Heart left ventricle (tissue), 16 donors: Measurements from ENCODE around the gene SLC34A3. TPM values are rescaled to one million over a fixed set of nuclear protein-coding genes. Genes with fewer than 3 reads are reported as not detected.

Experiments
- ATAC-seq, 4 donors: fragments of 200-7000 bp; cut with Tn5 transposase; one replicate each; pipeline ENCODE4 v1.9.1; 2020 to 2022; ENCODE audit warnings: moderate library complexity in 4 of 4, mild to moderate bottlenecking in 3 of 4, moderate number of reproducible peaks in 1 of 4
- DNase-seq, 5 donors: peaks; one replicate each; pipeline ENCODE4 v3.0.0-alpha.2; 2020
- H3K27ac ChIP-seq, 12 donors: fragments of 200-600 bp; sonication (generic) in 4 of 12; one replicate each; pipeline versions ENCODE4 v1.5.0 to v1.8.0; 2016 to 2022; ENCODE audit warnings: mild to moderate bottlenecking in 2 of 12
- H3K27me3 ChIP-seq, 9 donors: fragments of 200-600 bp; sonication (generic) in 2 of 9; one replicate each; pipeline versions ENCODE4 v1.5.1 to v1.8.0; 2016 to 2022; ENCODE audit warnings: mild to moderate bottlenecking in 3 of 9
- H3K36me3 ChIP-seq, 9 donors: fragments of 200-600 bp; sonication (generic) in 2 of 9; one replicate each; pipeline versions ENCODE4 v1.5.0 to v1.8.0; 2018 to 2022; ENCODE audit warnings: mild to moderate bottlenecking in 2 of 9
- H3K4me1 ChIP-seq, 12 donors: fragments of 200-600 bp; sonication (generic) in 4 of 12; one replicate each; pipeline versions ENCODE4 v1.5.0 to v1.8.0; 2016 to 2022; ENCODE audit warnings: mild to moderate bottlenecking in 3 of 12
- H3K4me3 ChIP-seq, 12 donors: fragments of 200-600 bp; sonication (generic) in 4 of 12; one replicate each; pipeline versions ENCODE4 v1.5.0 to v1.8.0; 2017 to 2022; ENCODE audit warnings: mild to moderate bottlenecking in 9 of 12, moderate library complexity in 4 of 12
- H3K9me3 ChIP-seq, 12 donors: fragments of 200-600 bp; sonication (generic) in 4 of 12; one replicate each; pipeline versions ENCODE4 v1.5.0 to v1.8.0; 2016 to 2022; ENCODE audit warnings: mild to moderate bottlenecking in 1 of 12
- POLR2A ChIP-seq, 2 donors: fragments of 450-650 bp; IDR thresholded peaks; one replicate each; pipeline ENCODE4 v1.6.1; 2017; ENCODE audit warnings: antibody characterized with exemption in 2 of 2, mild to moderate bottlenecking in 2 of 2, moderate library complexity in 2 of 2
- WGBS, 4 donors: extraction: QIAGEN DNeasy Blood & Tissue Kit in 2 of 4; methylation state at CpG; one replicate each; pipeline versions ENCODE4 v1.1.5 to v1.1.7; 2013 to 2018; 5-methylcytosine and 5-hydroxymethylcytosine counted together
- intact Hi-C, 10 donors: fragments of 100-400 bp; cut with DNase I; formaldehyde crosslinking; loops; one replicate each; pipeline versions ENCODE4 v1.11.1 to v1.14.2; 2022
- polyA plus RNA-seq, 2 donors: library from polyadenylated mRNA; stranded (reverse); fragments of 200-250 nt; gene quantifications; one replicate each; pipeline ENCODE4 v1.2.3, GENCODE V29; 2013
- total RNA-seq, 9 donors: library from RNA; depleted of rRNA in 2 of 9; stranded (reverse); fragments of >200 nt in 2 of 9; fragmentation: NEBNext Ultra II Directional in 3 of 9; extraction: Animal tissue kit (Norgen Biotek cat#: 25700) in 3 of 9; gene quantifications; one replicate each; pipeline versions ENCODE4 v1.1.0 to v1.2.4, GENCODE V29; 2016 to 2023
- TF ChIP-seq, protein P1 (sequence below), 12 donors: fragments of 200-600 bp; sonication (generic) in 4 of 12; IDR thresholded peaks; one replicate each; pipeline versions ENCODE4 v1.5.0 to v1.8.0; 2018 to 2022; ENCODE audit warnings: antibody characterized with exemption in 12 of 12, mild to moderate bottlenecking in 5 of 12
- donor health status: ischemic (EF 13 %, LVEDD 7.1; RV severe dilation, severe dysfunction).
- donor health status: healthy with polysubstance abuse.
- donor health status: DM: no; HTN: yes; CAD: no.
- donor health status: DM: no; HTN: no; CAD: no.
- donor health status: ischemic (EF 25% LVEDD 6.9; RV normal size, moderate dysfunction).
- donor health status: ischemic (EF 25% LVEDD 5.7; RV mildly dilated, moderate dysfunction).
- donor health status: healthy.
- donor health status: DM: yes; HTN: yes; CAD: no.
- donor health status: ischemic (EF 35%, LVEDD 5.7; RV mildly dilated, moderate dysfunction).
- donor health status: nonischemic (EF 11% LVEDD 7.7; RV severe dilation, severe dysfunction).
- donor health status: DM: yes; HTN: yes; CAD: no.
- donor health status: PGD.
- donor health status: ischemic (EF 29% LVEDD 5.4; RV normal size, mild dysfunction).
- donor health status: nonischemic (EF 23%, LVEDD 6.1; RV moderate dilation, normal function).

SLC34A3 gene
- total and polyA plus RNA-seq, 11 donors = not detected

DNA sequence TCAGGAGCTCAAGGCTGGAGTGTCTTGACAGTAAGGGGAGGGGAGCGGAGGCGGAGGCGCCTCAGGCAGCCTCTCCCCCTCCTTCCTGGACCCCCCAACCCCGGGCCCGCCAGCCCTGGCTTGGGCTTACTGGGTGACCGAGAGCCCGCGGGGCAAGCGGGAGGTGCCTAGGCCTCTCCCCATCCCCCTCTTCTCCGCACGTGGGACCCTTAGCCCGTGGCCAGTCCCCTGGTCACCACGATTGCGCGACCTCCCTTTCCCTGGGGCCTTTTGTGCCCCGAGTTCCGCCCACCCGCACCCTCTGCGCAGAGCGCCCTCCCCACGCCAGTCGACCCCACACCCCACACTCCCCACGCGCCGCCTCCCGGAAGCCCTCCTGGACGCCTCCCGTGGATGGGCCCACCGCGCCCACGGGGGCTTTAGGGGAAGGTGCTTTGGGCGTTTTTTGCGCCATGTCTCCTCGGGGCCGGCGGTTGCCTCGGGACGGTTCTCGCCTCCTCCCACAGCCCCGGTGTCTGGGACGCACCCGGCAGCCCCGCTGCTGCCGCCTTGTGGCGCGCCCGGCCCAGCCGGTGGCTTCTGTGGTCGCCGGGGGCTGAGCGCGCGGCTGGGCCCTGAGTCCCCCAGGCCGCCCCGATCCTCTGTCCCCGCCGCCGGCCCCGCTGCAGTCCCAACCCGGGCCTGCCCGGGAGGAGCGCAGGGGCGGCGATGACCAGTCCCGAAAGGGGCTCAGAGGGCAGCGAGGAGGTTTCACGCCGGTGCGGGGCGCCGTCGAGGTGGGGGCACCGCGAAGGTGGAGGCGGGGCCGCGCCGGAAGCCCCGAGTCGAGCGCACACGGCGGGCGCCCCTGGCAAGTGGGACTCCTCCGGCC, 50.0 kb downstream of the SLC34A3 start:
- ATAC-seq = no peak
- intact Hi-C loops = loop anchor here in 3 of 10 donors (5.0 to 10.0 kb wide), 2 partner anchors 127 to 244 kb away; no protein-coding TSS in a partner anchor

DNA sequence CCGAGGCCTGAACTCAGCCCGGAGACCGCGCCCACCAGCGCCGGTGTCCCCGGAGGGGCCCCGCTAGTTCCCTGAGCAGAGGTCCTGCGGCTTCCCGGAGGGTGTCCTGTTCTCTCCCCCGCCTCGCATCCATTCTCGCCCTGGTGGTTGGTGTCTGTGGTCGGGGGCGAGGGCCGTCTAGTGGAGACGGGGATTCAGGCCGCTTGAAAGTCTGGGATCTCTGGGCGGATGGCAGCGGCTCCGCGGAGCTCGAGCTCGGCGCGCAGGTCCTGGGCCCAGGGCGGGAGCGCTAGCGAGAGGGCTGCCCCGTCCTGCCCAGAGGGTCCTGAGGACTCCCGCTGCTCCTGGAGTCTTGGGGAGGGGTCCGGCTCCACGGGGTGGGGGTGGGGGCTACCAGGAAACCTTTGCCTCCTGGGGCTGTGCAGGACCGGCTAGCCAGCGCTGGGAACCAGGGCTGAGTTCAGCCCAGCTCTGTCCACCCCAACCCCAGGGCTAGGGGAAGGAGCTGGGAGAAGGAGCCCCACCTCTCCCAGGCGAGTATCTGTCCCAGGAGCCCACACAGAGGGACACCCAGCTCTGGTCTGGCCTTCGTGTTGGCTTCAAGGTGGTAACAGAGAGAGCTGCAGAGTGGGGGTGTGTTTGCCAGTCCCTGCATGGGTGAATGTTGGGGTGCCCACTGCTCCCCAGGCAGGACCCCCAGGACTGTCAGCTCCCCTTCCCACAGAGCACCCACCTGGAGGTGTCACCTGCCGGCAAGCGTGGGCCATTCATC, 50.8 kb downstream of the SLC34A3 start:
- ATAC-seq (no peak), DNase-seq (peak in 2 of 5 donors; percentile 6 to 26)
- intact Hi-C loops = loop anchor here in 3 of 10 donors (5.0 to 10.0 kb wide), 2 partner anchors 126 to 243 kb away; no protein-coding TSS in a partner anchor
- Histone ChIP-seq H3K4me3 (peak overlapping the region in 4 of 12 donors; percentile 4 to 26 (median 14)), H3K9me3 (peaks cover 0 to 8% (median 0%) of the 10 kb centered on the region in 12 donors), H3K27me3 (no peaks in the 10 kb centered on the region), H3K4me1 (peaks cover 2 to 58% (median 25%) of the 10 kb centered on the region in 12 donors), H3K36me3 (peaks cover 0 to 20% (median 17%) of the 10 kb centered on the region in 9 donors), H3K27ac (peak overlapping the region in 1 of 12 donors; percentile 24)
- no peak for TF ChIP-seq POLR2A (IDR thresholded peaks at IDR 0.05)
- 72 to 87% (median 73%) methylated on average over 7 to 39 of the region's 39 CpGs for WGBS, 4 donors

More for the DNA sequence above, 50.0 kb downstream of the SLC34A3 start:
- DNase-seq = peak; percentile 23 to 72 (median 44)
- H3K27me3 ChIP-seq = no peaks in the 10 kb centered on the region
- WGBS, 4 donors = 44 to 70% (median 52%) methylated on average over 70 to 85 of the region's 85 CpGs
- H3K4me3 ChIP-seq = peak overlapping the region in 5 of 12 donors; percentile 4 to 26 (median 24)
- H3K27ac ChIP-seq = peak overlapping the region in 1 of 12 donors; percentile 24
- TF ChIP-seq, protein P1, sequence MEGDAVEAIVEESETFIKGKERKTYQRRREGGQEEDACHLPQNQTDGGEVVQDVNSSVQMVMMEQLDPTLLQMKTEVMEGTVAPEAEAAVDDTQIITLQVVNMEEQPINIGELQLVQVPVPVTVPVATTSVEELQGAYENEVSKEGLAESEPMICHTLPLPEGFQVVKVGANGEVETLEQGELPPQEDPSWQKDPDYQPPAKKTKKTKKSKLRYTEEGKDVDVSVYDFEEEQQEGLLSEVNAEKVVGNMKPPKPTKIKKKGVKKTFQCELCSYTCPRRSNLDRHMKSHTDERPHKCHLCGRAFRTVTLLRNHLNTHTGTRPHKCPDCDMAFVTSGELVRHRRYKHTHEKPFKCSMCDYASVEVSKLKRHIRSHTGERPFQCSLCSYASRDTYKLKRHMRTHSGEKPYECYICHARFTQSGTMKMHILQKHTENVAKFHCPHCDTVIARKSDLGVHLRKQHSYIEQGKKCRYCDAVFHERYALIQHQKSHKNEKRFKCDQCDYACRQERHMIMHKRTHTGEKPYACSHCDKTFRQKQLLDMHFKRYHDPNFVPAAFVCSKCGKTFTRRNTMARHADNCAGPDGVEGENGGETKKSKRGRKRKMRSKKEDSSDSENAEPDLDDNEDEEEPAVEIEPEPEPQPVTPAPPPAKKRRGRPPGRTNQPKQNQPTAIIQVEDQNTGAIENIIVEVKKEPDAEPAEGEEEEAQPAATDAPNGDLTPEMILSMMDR (IDR thresholded peaks at IDR 0.05) = peak in 11 of 12 donors; percentile 21 to 64 (median 41)
- no peak for TF ChIP-seq POLR2A (IDR thresholded peaks at IDR 0.05)
- H3K4me1 ChIP-seq = peaks cover 6 to 66% (median 32%) of the 10 kb centered on the region in 12 donors
- peaks cover 0 to 20% (median 17%) of the 10 kb centered on the region in 9 donors for H3K36me3 ChIP-seq
- H3K9me3 ChIP-seq = peaks cover 0 to 8% (median 0%) of the 10 kb centered on the region in 12 donors

Other genes with a start within 250 kb of the SLC34A3 start
Only the 30 nearest of the 31 such genes appear.
- gene PAXX, start 238.5 kb upstream of the SLC34A3 start, total RNA-seq = 10 to 100 TPM; 15.0 to 35.3 (median 19.4) TPM
- 10 to 100 TPM; 31.2 to 57.3 TPM for gene PAXX, start 238.5 kb upstream of the SLC34A3 start, polyA plus RNA-seq
- 10 to 100 TPM in 1 of 9 donors, 1 to 10 TPM in 8; 1.5 to 16.7 (median 5.0) TPM for gene CLIC3, start 234.3 kb upstream of the SLC34A3 start, total RNA-seq
- 10 to 100 TPM in 1 of 2 donors, 1 to 10 TPM in 1; 3.9 to 11.3 TPM for gene CLIC3, start 234.3 kb upstream of the SLC34A3 start, polyA plus RNA-seq
- 10 to 100 TPM; 19.1 to 44.3 (median 33.4) TPM for gene ABCA2, start 202.7 kb upstream of the SLC34A3 start, total RNA-seq
- gene ABCA2, start 202.7 kb upstream of the SLC34A3 start, polyA plus RNA-seq = 10 to 100 TPM; 13.1 to 30.6 TPM
- gene FUT7, start 198.8 kb upstream of the SLC34A3 start, total RNA-seq = under 1 TPM in 2 of 9 donors, not detected in 7; 0.15 to 0.48 TPM
- gene FUT7, start 198.8 kb upstream of the SLC34A3 start, polyA plus RNA-seq = under 1 TPM in 1 of 2 donors, not detected in 1; 0.17 TPM
- 100 to 1,000 TPM in 1 of 9 donors, 10 to 100 TPM in 8; 45.1 to 114 (median 55.1) TPM for gene NPDC1, start 184.7 kb upstream of the SLC34A3 start, total RNA-seq
- 10 to 100 TPM; 38.4 to 71.7 TPM for gene NPDC1, start 184.7 kb upstream of the SLC34A3 start, polyA plus RNA-seq
- gene ENTPD2, start 176.8 kb upstream of the SLC34A3 start, total RNA-seq = 1 to 10 TPM in 8 of 9 donors, under 1 TPM in 1; 0.85 to 2.9 (median 1.2) TPM
- gene ENTPD2, start 176.8 kb upstream of the SLC34A3 start, polyA plus RNA-seq = 1 to 10 TPM in 1 of 2 donors, under 1 TPM in 1; 0.50 to 1.2 TPM
- 1 to 10 TPM in 1 of 9 donors, under 1 TPM in 8; 0.09 to 2.0 (median 0.20) TPM for gene SAPCD2, start 160.3 kb upstream of the SLC34A3 start, total RNA-seq
- under 1 TPM; 0.15 to 0.22 TPM for gene SAPCD2, start 160.3 kb upstream of the SLC34A3 start, polyA plus RNA-seq
- 10 to 100 TPM in 4 of 9 donors, 1 to 10 TPM in 5; 5.9 to 15.1 (median 9.4) TPM for gene UAP1L1, start 153.4 kb upstream of the SLC34A3 start, total RNA-seq
- gene UAP1L1, start 153.4 kb upstream of the SLC34A3 start, polyA plus RNA-seq = 10 to 100 TPM in 1 of 2 donors, 1 to 10 TPM in 1; 3.9 to 12.4 TPM
- 10 to 100 TPM; 17.6 to 40.6 (median 21.7) TPM for gene MAN1B1, start 143.9 kb upstream of the SLC34A3 start, total RNA-seq
- 10 to 100 TPM; 26.7 to 29.5 TPM for gene MAN1B1, start 143.9 kb upstream of the SLC34A3 start, polyA plus RNA-seq
- gene DPP7, start 116.2 kb upstream of the SLC34A3 start, total RNA-seq = 100 to 1,000 TPM in 8 of 9 donors, 10 to 100 TPM in 1; 96.6 to 137 (median 119) TPM
- gene DPP7, start 116.2 kb upstream of the SLC34A3 start, polyA plus RNA-seq = 100 to 1,000 TPM; 112 to 260 TPM
- gene GRIN1, start 91.7 kb upstream of the SLC34A3 start, total RNA-seq = not detected
- gene GRIN1, start 91.7 kb upstream of the SLC34A3 start, polyA plus RNA-seq = under 1 TPM in 1 of 2 donors, not detected in 1; 0.10 TPM
- not detected for gene LRRC26, start 60.9 kb upstream of the SLC34A3 start, total RNA-seq
- gene LRRC26, start 60.9 kb upstream of the SLC34A3 start, polyA plus RNA-seq = not detected
- not detected for gene TMEM210, start 58.8 kb upstream of the SLC34A3 start, total RNA-seq
- not detected for gene TMEM210, start 58.8 kb upstream of the SLC34A3 start, polyA plus RNA-seq
- 10 to 100 TPM; 14.3 to 35.9 (median 28.9) TPM for gene ANAPC2, start 42.3 kb upstream of the SLC34A3 start, total RNA-seq
- 10 to 100 TPM; 26.6 to 33.4 TPM for gene ANAPC2, start 42.3 kb upstream of the SLC34A3 start, polyA plus RNA-seq
- 100 to 1,000 TPM in 2 of 9 donors, 10 to 100 TPM in 7; 46.0 to 123 (median 59.9) TPM for gene SSNA1, start 42.2 kb upstream of the SLC34A3 start, total RNA-seq
- 100 to 1,000 TPM; 120 to 161 TPM for gene SSNA1, start 42.2 kb upstream of the SLC34A3 start, polyA plus RNA-seq
- gene TPRN, start 30.2 kb upstream of the SLC34A3 start, total RNA-seq = 10 to 100 TPM; 11.5 to 18.0 (median 16.6) TPM
- gene TPRN, start 30.2 kb upstream of the SLC34A3 start, polyA plus RNA-seq = 10 to 100 TPM; 12.5 to 16.7 TPM
- 10 to 100 TPM; 30.8 to 43.7 (median 39.9) TPM for gene TMEM203, start 25.3 kb upstream of the SLC34A3 start, total RNA-seq
- gene TMEM203, start 25.3 kb upstream of the SLC34A3 start, polyA plus RNA-seq = 10 to 100 TPM; 49.8 to 52.0 TPM
- 1 to 10 TPM; 4.5 to 9.6 (median 6.1) TPM for gene NDOR1, start 25.2 kb upstream of the SLC34A3 start, total RNA-seq
- gene NDOR1, start 25.2 kb upstream of the SLC34A3 start, polyA plus RNA-seq = 1 to 10 TPM; 6.2 to 9.2 TPM
- gene RNF208, start 8.7 kb upstream of the SLC34A3 start, total RNA-seq = 10 to 100 TPM in 7 of 9 donors, 1 to 10 TPM in 2; 6.9 to 34.1 (median 22.5) TPM
- 10 to 100 TPM in 1 of 2 donors, 1 to 10 TPM in 1; 9.3 to 72.7 TPM for gene RNF208, start 8.7 kb upstream of the SLC34A3 start, polyA plus RNA-seq
- gene CYSRT1, start 5.7 kb upstream of the SLC34A3 start, total RNA-seq = under 1 TPM in 6 of 9 donors, not detected in 3; 0.22 to 0.61 (median 0.29) TPM
- gene CYSRT1, start 5.7 kb upstream of the SLC34A3 start, polyA plus RNA-seq = under 1 TPM; 0.14 to 0.27 TPM
- gene RNF224, start 3.4 kb upstream of the SLC34A3 start, total RNA-seq = not detected
- not detected for gene RNF224, start 3.4 kb upstream of the SLC34A3 start, polyA plus RNA-seq
- gene TUBB4B, start 10.4 kb downstream of the SLC34A3 start, total RNA-seq = 100 to 1,000 TPM; 244 to 769 (median 456) TPM
- 100 to 1,000 TPM; 705 to 900 TPM for gene TUBB4B, start 10.4 kb downstream of the SLC34A3 start, polyA plus RNA-seq
- gene STPG3, start 20.4 kb downstream of the SLC34A3 start, total RNA-seq = under 1 TPM in 2 of 9 donors, not detected in 7; 0.23 to 0.31 TPM
- gene STPG3, start 20.4 kb downstream of the SLC34A3 start, polyA plus RNA-seq = under 1 TPM in 1 of 2 donors, not detected in 1; 0.61 TPM
- gene NELFB, start 24.4 kb downstream of the SLC34A3 start, total RNA-seq = 10 to 100 TPM; 32.5 to 55.5 (median 38.1) TPM
- gene NELFB, start 24.4 kb downstream of the SLC34A3 start, polyA plus RNA-seq = 10 to 100 TPM; 31.4 to 77.8 TPM
- gene TOR4A, start 46.8 kb downstream of the SLC34A3 start, total RNA-seq = 10 to 100 TPM; 14.0 to 46.4 (median 18.5) TPM
- 10 to 100 TPM in 1 of 2 donors, 1 to 10 TPM in 1; 6.6 to 16.3 TPM for gene TOR4A, start 46.8 kb downstream of the SLC34A3 start, polyA plus RNA-seq
- 10 to 100 TPM in 5 of 9 donors, 1 to 10 TPM in 4; 6.4 to 15.8 (median 10.3) TPM for gene NRARP, start 71.4 kb downstream of the SLC34A3 start, total RNA-seq
- 1 to 10 TPM; 1.6 to 4.2 TPM for gene NRARP, start 71.4 kb downstream of the SLC34A3 start, polyA plus RNA-seq
- 10 to 100 TPM in 2 of 9 donors, 1 to 10 TPM in 7; 4.1 to 12.9 (median 8.6) TPM for gene EXD3, start 192.3 kb downstream of the SLC34A3 start, total RNA-seq
- 10 to 100 TPM in 1 of 2 donors, 1 to 10 TPM in 1; 5.6 to 15.2 TPM for gene EXD3, start 192.3 kb downstream of the SLC34A3 start, polyA plus RNA-seq
- 1 to 10 TPM in 8 of 9 donors, under 1 TPM in 1; 0.81 to 5.5 (median 2.7) TPM for gene NOXA1, start 192.5 kb downstream of the SLC34A3 start, total RNA-seq
- gene NOXA1, start 192.5 kb downstream of the SLC34A3 start, polyA plus RNA-seq = 1 to 10 TPM in 1 of 2 donors, under 1 TPM in 1; 0.44 to 4.1 TPM
- not detected for gene ENTPD8, start 210.5 kb downstream of the SLC34A3 start, total RNA-seq
- not detected for gene ENTPD8, start 210.5 kb downstream of the SLC34A3 start, polyA plus RNA-seq
- 10 to 100 TPM in 8 of 9 donors, 1 to 10 TPM in 1; 7.5 to 21.0 (median 12.6) TPM for gene NSMF, start 228.4 kb downstream of the SLC34A3 start, total RNA-seq
- gene NSMF, start 228.4 kb downstream of the SLC34A3 start, polyA plus RNA-seq = 10 to 100 TPM; 17.3 to 22.1 TPM